Astrocyte of the cerebellum (primary cell): ENCODE data around the gene DLG2.

Source experiments
- DNase-seq: peaks from one replicate; pipeline ENCODE4 v3.0.0-alpha.2; 2011; ENCODE audit warnings: low read depth
- H3K4me3 ChIP-seq: 2 replicates; pipeline ENCODE4 v1.5.1; 2011; ENCODE audit warnings: mild to moderate bottlenecking, low read depth, low read length, moderate library complexity
- in situ Hi-C: cut with HindIII; loops from 2 replicates; pipeline ENCODE4 v1.10.0; 2017; ENCODE audit warnings: low sequenced_read_pairs
- TF ChIP-seq, protein P1 (sequence below): IDR thresholded peaks from 2 replicates; pipeline ENCODE4 v1.5.1; 2012; ENCODE audit warnings: low read length, low read depth, moderate library complexity, mild to moderate bottlenecking; ENCODE audit errors: missing control alignments

DLG2 gene

DNA sequence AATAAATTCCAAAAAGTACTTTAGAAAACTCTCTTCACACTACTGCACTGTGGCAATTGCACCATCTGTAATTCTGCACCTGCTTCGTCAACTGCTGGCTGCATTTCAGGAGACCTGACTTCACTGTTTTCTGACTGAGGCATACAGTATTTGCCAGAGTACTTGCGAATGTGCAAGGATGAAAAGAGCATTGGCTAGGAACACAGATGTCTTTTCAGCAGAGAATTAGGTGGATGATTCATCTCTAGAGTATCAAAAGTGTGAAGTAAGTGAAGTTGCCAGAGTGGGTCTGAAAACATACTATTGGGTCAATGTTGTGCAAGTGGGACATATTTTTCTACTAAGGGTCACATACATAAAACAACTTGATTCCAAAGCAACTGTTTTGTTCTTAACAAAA is 1913.4 kb downstream of the DLG2 start:
- H3K4me3 ChIP-seq, result no peak overlapping the region
- DNase-seq, result no peak
- TF ChIP-seq, protein P1, sequence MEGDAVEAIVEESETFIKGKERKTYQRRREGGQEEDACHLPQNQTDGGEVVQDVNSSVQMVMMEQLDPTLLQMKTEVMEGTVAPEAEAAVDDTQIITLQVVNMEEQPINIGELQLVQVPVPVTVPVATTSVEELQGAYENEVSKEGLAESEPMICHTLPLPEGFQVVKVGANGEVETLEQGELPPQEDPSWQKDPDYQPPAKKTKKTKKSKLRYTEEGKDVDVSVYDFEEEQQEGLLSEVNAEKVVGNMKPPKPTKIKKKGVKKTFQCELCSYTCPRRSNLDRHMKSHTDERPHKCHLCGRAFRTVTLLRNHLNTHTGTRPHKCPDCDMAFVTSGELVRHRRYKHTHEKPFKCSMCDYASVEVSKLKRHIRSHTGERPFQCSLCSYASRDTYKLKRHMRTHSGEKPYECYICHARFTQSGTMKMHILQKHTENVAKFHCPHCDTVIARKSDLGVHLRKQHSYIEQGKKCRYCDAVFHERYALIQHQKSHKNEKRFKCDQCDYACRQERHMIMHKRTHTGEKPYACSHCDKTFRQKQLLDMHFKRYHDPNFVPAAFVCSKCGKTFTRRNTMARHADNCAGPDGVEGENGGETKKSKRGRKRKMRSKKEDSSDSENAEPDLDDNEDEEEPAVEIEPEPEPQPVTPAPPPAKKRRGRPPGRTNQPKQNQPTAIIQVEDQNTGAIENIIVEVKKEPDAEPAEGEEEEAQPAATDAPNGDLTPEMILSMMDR, result no peak
- in situ Hi-C loops, result no loop called here

DNA sequence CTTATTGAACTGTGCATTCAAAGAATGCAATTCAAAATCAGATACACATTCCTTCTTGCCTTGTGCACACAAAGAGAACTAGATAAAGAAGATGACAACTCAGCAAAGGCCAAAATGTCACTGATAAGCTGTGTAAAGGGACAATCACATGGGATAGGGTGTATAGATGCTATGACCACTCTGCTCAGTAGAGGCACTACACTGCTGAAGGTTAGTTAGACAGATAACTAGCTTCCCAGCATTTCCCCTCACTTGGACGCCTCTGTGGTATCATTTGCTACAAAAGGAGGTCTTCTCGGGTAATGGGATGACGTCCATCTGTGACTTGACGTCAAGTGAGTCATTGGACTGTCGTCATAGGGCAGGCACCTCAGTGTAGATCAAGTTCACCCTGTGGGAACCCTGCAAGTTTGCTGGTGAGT is 1916.0 kb downstream of the DLG2 start:
- in situ Hi-C loops, result no loop called here
- TF ChIP-seq, protein P1, result no peak
- no peak for DNase-seq
- H3K4me3 ChIP-seq, result no peak overlapping the region

DNA sequence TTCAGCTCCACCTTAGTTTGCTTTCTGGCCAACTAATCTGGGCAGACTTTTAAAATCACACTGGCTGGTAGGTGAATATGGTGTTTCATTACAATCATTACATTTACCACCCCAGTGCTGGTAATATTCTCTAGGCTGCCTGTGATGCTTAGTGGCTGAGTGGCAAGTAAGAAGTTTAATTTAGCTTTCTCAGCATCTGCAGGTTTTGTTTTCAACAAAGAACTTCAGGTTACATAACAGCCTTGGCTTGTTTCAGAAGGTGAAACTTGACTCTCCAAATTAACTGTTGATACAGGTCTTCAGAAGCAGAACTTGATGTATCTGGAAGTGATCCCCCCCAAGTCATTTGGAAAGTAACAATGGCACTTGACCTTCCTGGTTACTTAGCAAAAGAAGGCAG is 1917.7 kb downstream of the DLG2 start:
- in situ Hi-C loops, result no loop called here
- no peak for DNase-seq
- no peak overlapping the region for H3K4me3 ChIP-seq
- TF ChIP-seq, protein P1, result no peak

DNA sequence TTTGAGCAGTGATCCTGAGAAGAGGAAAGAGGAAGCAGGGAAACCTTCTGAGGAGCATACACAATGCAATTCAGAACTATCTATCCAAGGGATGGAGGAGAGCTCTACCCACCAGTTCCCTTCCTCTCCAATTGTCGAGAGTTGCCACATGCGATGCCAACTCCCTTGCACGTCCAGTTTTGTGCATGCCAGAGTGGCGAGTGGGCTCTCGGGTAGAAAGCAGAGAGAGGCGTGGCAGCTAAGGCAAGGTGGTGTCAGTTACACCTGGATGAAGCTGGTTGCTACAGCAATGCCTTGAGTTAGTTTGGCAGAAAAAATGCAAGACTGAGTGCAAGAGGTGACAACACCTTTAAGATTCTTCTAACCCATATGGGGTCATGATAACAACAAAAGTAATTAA is 1920.6 kb downstream of the DLG2 start:
- no peak overlapping the region for H3K4me3 ChIP-seq
- in situ Hi-C loops, result no loop called here
- DNase-seq, result no peak
- TF ChIP-seq, protein P1, result no peak

DNA sequence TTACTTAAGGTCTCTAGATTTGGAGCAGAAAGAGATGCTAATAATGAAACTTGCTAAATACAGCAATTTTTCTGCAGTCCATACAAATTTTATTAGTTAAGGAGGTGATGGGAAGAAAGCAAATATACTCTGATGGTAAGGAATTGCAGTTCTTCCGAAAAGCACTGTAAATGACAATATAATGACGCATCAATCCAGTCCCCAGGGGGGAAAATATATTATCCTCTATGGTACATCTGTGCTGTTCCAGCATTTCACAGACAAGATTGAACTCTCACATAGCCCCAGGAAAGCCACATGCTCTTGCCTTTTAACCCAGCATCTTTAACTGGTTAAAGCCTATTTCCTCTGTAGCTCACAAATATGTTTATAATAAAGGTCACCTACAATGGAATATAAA is 1924.3 kb downstream of the DLG2 start:
- in situ Hi-C loops, result no loop called here
- H3K4me3 ChIP-seq, result no peak overlapping the region
- DNase-seq, result no peak
- TF ChIP-seq, protein P1, result no peak

DNA sequence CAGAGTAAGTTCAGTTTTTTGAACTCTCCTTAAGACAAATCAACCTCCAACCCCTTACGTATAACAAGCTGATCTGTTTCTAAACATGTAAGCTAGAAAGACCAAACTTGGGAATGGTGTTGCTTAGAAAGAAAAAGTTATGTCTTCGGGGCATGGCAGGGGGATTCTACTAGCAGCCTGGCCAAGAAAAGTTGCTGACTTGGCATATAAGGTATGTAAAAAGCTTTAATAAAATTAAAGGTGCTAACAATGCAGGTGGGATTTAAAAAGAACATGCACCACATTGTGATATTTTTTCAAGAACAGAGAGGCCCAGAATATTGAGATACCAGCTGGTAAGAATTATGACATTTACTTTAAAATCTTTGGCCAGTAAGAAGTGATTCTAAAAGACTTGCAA is 1929.6 kb downstream of the DLG2 start:
- DNase-seq, result no peak
- H3K4me3 ChIP-seq, result no peak overlapping the region
- TF ChIP-seq, protein P1, result no peak
- in situ Hi-C loops, result no loop called here

DNA sequence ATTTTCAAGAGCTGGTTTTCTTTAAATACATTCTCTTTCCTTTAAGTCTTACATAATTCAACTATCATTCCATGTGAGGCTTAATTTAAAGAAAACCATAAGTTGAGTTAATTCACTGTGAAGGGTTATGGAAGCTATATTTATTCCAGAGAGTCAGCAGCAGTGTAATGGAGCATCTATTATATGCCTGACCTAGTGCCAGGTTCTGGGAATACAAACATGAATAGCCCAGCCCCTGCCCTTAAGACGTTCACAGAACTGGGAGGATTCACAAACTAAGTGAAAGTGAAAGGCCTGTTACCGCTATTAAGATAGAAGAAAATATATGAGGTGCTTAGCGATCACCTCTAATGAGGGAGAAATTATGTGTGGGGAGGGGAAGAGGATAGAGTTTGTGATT is 1932.1 kb downstream of the DLG2 start:
- no peak for DNase-seq
- in situ Hi-C loops, result no loop called here
- no peak overlapping the region for H3K4me3 ChIP-seq
- TF ChIP-seq, protein P1, result no peak
